HG02970 (cell line): ENCODE measurements around the gene ADGRG1.
"Not testable (repeated sequence)": the region's sequence is repeated elsewhere in the genome, so short reads cannot be mapped to it uniquely, and the experiment has no call there.

Experiments used
- ATAC-seq: cut with Tn5 transposase; IDR thresholded peaks from one replicate; pipeline ENCODE4 v1.9.1; 2021; ENCODE audit warnings: mild to moderate bottlenecking, moderate library complexity, moderate number of reproducible peaks; ENCODE audit not compliant: unreplicated experiment, low FRiP score

ADGRG1 gene

GRCh38 chr16:57712569-57712968, 84.1 kb downstream of the ADGRG1 start:
- ATAC-seq: not testable (repeated sequence)

GRCh38 chr16:57713596-57713995, 85.2 kb downstream of the ADGRG1 start:
- ATAC-seq: no peak

GRCh38 chr16:57714047-57714446, 85.6 kb downstream of the ADGRG1 start:
- no peak for ATAC-seq
